Measurements from ENCODE around the gene TPST1.
"Not testable (repeated sequence)": the region's sequence is repeated elsewhere in the genome, so short reads cannot be mapped to it uniquely, and the experiment has no call there.

Gene TPST1

DNA sequence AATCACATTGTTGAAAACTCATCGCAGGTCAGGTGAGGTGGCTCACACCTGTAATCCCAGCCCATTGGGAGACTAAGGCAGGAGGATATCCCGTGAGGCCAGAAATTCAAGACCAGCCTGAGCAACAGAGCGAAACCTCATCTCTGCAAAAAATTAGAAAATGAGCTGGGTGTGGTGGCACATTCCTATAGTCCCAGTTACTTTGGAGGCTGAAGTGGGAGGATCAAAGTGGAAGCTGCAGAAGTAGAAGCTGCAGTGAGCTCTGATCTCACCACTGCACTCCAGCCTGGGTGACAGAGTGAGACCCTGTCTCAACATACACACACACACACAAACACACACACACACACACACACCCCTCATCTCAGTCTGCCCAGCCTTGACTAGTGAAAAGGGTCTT, 190.9 kb downstream of the TPST1 start:
- not testable (repeated sequence) for H3K36me3 ChIP-seq (ENCODE audit: insufficient read depth, low read length); H3K27ac ChIP-seq; H3K9ac ChIP-seq (ENCODE audit: insufficient read length); H3K9me3 ChIP-seq (ENCODE audit: low read depth, low read length); DNase-seq (ENCODE audit: low read depth, low spot score); H3K4me3 ChIP-seq

DNA sequence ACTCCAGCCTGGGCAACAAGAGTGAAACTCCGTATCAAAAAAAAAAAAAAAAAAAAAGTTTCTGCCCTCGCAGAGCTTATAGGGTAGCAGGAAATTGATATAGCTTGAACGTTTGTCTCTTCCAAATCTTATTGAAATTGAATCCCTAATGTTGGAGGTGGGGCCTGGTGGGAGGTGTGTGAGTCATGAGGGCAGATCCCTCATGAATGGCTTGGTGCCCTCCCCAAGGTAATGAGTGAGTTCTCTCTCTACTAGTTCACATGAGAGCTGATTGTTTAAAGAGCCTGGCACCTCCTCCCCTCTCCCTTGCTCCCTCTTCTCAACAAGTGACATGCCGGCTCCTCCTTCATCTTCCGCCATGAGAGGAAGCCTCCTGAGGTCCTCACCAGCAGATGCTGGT, 193.7 kb downstream of the TPST1 start:
- not testable (repeated sequence) for DNase-seq (ENCODE audit: low read depth, low spot score); H3K27ac ChIP-seq; H3K4me3 ChIP-seq; H3K9me3 ChIP-seq (ENCODE audit: low read depth, low read length); H3K9ac ChIP-seq (ENCODE audit: insufficient read length); H3K36me3 ChIP-seq (ENCODE audit: insufficient read depth, low read length)

DNA sequence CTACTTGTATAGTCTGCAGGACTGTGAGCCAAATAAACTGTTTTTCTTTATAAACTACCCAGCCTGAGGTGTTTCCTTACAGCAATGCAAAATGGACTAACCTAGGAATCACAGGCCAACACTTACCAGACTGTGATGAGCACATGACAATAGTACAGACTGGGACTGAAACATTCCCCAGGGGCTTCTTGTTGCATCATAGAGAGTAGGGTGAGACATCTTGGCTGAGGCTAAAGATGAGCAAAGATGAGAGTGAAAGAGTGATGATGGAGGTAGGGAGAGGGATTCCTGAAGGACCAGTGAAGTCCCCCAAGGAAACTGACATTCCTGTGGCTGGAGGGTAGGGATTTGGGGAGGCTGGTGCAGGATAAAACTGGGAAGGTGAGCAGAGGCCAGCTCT, 194.4 kb downstream of the TPST1 start:
- no peak overlapping the region for H3K9ac ChIP-seq (ENCODE audit: insufficient read length)
- no peaks in the 10 kb centered on the region for H3K36me3 ChIP-seq (ENCODE audit: insufficient read depth, low read length)
- no peak overlapping the region for H3K4me3 ChIP-seq
- TF ChIP-seq EZH2 (IDR thresholded peaks at IDR 0.05) (no peak), FOXP2 (optimal IDR thresholded peaks at IDR 0.05; ENCODE audit: control extremely low read depth, extremely low read length, insufficient read depth) (no peak), POLR2AphosphoS5 (IDR thresholded peaks at IDR 0.05; ENCODE audit: borderline replicate concordance, low read depth, low read length) (no peak)
- H3K9me3 ChIP-seq (ENCODE audit: low read depth, low read length), result no peaks in the 10 kb centered on the region
- no peak overlapping the region for H3K27ac ChIP-seq
- no peak for DNase-seq (ENCODE audit: low read depth, low spot score)

DNA sequence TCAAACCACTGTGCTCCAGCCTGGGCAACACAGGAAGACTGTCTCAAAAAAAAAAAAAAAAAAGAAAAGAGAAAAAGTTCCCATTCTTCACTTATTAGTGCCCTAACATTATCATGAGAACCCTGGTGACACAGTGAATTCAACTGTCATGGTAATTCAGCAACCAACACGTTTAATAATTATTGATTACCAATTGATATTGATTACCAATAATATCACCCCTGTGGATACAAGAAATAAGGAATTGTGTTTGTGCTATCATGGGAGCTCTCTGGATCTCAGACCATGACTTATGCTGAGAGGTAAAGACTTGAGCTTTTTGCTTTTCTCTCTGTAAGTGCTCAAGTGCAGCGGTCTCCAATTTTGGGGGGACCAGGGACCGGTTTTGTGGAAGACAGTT, 195.3 kb downstream of the TPST1 start:
- Histone ChIP-seq H3K27ac (no peak overlapping the region), H3K4me3 (no peak overlapping the region), H3K36me3 (ENCODE audit: insufficient read depth, low read length) (no peaks in the 10 kb centered on the region), H3K9ac (ENCODE audit: insufficient read length) (no peak overlapping the region), H3K9me3 (ENCODE audit: low read depth, low read length) (no peaks in the 10 kb centered on the region)
- no peak for DNase-seq (ENCODE audit: low read depth, low spot score)
- TF ChIP-seq EZH2 (IDR thresholded peaks at IDR 0.05), result no peak

DNA sequence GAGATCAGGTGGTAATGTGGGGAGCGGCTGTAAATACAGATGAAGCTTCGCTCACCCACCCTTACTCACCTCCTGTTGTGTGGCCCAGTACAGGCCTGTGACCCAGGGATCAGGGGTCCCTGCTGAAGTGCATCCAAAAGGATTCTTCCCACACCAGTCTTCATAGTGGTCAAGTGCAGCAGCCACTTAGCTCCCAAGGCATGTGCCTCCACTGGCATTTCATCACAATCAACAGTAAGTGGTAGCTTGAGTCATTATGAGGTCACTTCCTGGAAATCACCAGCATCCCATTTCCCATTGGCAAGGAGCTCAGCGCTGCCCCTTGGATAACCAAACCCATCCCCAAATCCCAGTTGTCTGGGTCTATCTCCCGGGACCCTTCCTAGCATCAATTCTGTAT, 196.0 kb downstream of the TPST1 start:
- H3K9me3 ChIP-seq (ENCODE audit: low read depth, low read length); DNase-seq (ENCODE audit: low read depth, low spot score); H3K27ac ChIP-seq; H3K9ac ChIP-seq (ENCODE audit: insufficient read length); H3K4me3 ChIP-seq; H3K36me3 ChIP-seq (ENCODE audit: insufficient read depth, low read length): not testable (repeated sequence)

DNA sequence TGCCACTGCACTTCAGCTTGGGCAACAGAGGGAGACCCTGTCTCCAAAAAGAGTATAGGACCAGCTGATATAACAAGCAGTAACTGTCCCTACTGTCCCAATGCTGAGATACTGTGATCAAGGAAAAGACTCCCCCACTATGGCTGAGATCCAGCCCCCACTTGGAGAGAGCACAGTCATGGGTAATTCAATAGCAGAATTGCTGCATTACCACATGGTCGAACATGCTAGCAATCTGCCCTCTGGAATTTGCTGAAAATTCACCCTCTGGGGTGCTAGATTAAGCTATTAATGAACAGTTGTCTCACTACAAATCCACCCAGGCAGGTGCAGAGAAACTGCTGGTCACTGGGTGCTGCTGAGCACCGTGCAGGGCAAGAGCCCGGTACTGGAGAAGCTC, 196.8 kb downstream of the TPST1 start:
- H3K36me3 ChIP-seq (ENCODE audit: insufficient read depth, low read length), result not testable (repeated sequence)

DNA sequence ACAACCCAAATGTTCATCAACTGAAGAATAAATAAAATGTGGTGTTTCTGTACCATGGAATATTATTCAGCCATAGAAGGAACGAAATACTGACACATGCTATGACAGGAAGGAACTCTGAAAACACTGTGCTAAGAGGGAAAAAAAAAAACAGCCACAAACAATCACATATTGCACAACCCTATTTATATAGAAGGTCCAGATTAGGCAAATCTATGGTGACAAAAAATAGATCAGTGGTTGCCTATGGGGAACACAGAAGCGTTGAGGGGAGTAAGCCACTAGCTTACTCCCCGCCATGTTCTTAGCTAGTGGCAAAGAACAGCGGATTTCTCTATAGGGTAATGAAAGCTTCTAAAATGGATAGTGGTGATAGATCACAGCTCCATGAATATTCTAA, 198.4 kb downstream of the TPST1 start:
- no peak overlapping the region for H3K9ac ChIP-seq (ENCODE audit: insufficient read length)
- H3K27ac ChIP-seq, result no peak overlapping the region
- H3K36me3 ChIP-seq (ENCODE audit: insufficient read depth, low read length), result no peaks in the 10 kb centered on the region
- no peak overlapping the region for H3K4me3 ChIP-seq
- TF ChIP-seq EZH2 (IDR thresholded peaks at IDR 0.05) (no peak), FOXP2 (optimal IDR thresholded peaks at IDR 0.05; ENCODE audit: control extremely low read depth, extremely low read length, insufficient read depth) (no peak), POLR2AphosphoS5 (IDR thresholded peaks at IDR 0.05; ENCODE audit: borderline replicate concordance, low read depth, low read length) (no peak)
- no peak for DNase-seq (ENCODE audit: low read depth, low spot score)
- H3K9me3 ChIP-seq (ENCODE audit: low read depth, low read length), result no peaks in the 10 kb centered on the region

More for the DNA sequence above, 196.8 kb downstream of the TPST1 start:
- not testable (repeated sequence) for DNase-seq (ENCODE audit: low read depth, low spot score); H3K9ac ChIP-seq (ENCODE audit: insufficient read length); H3K27ac ChIP-seq; H3K9me3 ChIP-seq (ENCODE audit: low read depth, low read length); H3K4me3 ChIP-seq

DNA sequence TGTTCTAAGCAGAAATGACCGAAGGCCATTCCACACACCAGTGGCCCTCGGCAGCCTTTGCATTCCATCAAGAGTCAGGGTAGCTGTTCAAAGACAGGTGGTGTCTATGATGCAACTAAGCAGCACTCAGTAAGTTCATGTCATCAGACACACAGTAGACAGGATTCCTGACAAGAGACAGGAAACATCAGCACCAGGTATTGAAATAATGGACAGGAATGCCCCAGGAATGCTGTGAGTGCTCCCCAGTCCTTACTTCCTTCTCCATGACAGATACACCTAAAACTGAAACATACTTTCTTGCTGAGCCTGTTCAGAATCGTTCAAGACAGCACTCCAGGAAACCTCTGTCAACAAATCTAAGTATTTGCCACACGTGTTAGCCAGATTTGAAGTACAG, 204.4 kb downstream of the TPST1 start:
- H3K9ac ChIP-seq (ENCODE audit: insufficient read length), result no peak overlapping the region
- no peak overlapping the region for H3K4me3 ChIP-seq
- H3K27ac ChIP-seq, result no peak overlapping the region
- no peaks in the 10 kb centered on the region for H3K36me3 ChIP-seq (ENCODE audit: insufficient read depth, low read length)
- TF ChIP-seq POLR2AphosphoS5 (IDR thresholded peaks at IDR 0.05; ENCODE audit: borderline replicate concordance, low read depth, low read length), result no peak
- no peak for TF ChIP-seq EZH2 (IDR thresholded peaks at IDR 0.05)
- TF ChIP-seq FOXP2 (optimal IDR thresholded peaks at IDR 0.05; ENCODE audit: control extremely low read depth, extremely low read length, insufficient read depth), result no peak
- DNase-seq (ENCODE audit: low read depth, low spot score), result no peak
- no peaks in the 10 kb centered on the region for H3K9me3 ChIP-seq (ENCODE audit: low read depth, low read length)

All from SK-N-MC (cell line).